ENCODE data around the gene C1QB.

DNA sequence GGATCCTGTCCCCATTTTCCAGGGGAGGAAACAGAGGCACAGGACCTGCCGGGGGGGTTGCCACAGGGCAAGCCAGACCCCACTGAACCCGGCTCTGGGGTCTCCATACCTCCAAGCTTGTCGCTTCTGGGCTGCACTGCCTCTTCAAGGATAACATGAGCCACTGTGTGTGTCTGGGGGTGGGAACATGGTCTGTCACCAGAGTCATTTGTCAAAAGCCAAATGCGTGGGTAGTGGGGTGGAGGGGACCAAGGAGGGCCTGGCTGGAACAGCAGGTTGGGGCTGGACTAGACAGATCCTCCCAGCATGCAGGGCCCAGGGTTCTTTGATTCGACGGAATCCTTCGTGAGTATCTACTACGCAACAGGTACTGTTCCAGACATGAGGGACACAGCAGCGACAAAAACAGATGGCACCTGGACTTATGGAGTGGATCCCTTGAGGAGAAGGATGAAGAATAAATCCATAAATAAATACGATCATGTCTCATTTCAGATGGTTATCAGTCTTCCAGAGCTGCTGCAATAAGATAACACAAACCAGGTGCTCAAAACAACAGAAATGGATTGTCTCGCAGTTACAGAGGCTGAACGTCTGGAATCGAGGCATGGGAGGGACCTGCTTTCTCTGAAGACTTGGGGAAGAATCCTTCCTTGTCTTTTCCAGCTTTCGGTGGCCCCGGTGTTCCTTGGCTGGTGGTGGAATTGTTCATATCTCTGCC lies 28.7 kb downstream of the C1QB start:
- TF ChIP-seq, protein P1, sequence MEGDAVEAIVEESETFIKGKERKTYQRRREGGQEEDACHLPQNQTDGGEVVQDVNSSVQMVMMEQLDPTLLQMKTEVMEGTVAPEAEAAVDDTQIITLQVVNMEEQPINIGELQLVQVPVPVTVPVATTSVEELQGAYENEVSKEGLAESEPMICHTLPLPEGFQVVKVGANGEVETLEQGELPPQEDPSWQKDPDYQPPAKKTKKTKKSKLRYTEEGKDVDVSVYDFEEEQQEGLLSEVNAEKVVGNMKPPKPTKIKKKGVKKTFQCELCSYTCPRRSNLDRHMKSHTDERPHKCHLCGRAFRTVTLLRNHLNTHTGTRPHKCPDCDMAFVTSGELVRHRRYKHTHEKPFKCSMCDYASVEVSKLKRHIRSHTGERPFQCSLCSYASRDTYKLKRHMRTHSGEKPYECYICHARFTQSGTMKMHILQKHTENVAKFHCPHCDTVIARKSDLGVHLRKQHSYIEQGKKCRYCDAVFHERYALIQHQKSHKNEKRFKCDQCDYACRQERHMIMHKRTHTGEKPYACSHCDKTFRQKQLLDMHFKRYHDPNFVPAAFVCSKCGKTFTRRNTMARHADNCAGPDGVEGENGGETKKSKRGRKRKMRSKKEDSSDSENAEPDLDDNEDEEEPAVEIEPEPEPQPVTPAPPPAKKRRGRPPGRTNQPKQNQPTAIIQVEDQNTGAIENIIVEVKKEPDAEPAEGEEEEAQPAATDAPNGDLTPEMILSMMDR (IDR thresholded peaks at IDR 0.05), result no peak
- no peak for TF ChIP-seq POLR2A (IDR thresholded peaks at IDR 0.05)

Measured in heart left ventricle (tissue), 13 donors.